WTC11 (cell line): Measurements from ENCODE around the gene CACNA1D. TPM values are rescaled to one million over a fixed set of nuclear protein-coding genes. Genes with fewer than 3 reads are reported as not detected.

Experiments used
- ATAC-seq: fragments of 200-7000 bp; cut with Tn5 transposase; 2 replicates; pipeline ENCODE4 v1.10.0; 2021; ENCODE audit warnings: mild to moderate bottlenecking, moderate library complexity
- CTCF ChIA-PET: fragments of 300-600 bp; sonication (Branson Sonifier 250); formaldehyde crosslinking; loops from one replicate; lab custom pipeline; 2021; ENCODE audit warnings: antibody characterized with exemption; lab: Charles Lee
- POLR2A ChIA-PET: fragments of 350-600 bp; sonication (Branson Sonifier 250); formaldehyde crosslinking; loops from one replicate; lab custom pipeline; 2021; ENCODE audit warnings: antibody characterized with exemption; lab: Charles Lee
- DNase-seq: peaks from one replicate; pipeline ENCODE4 v3.0.0; 2021; ENCODE audit warnings: low spot score
- H3K27ac Mint-ChIP-seq: 2 replicates; pipeline ENCODE4 v1.8.0; 2021; ENCODE audit warnings: mixed read lengths
- H3K27me3 Mint-ChIP-seq: 2 replicates; pipeline ENCODE4 v1.8.0; 2021; ENCODE audit warnings: low read depth, mild to moderate bottlenecking, moderate library complexity, mixed read lengths
- H3K36me3 Mint-ChIP-seq: 2 replicates; pipeline ENCODE4 v1.8.0; 2021; ENCODE audit warnings: mixed read lengths
- H3K4me1 Mint-ChIP-seq: 2 replicates; pipeline ENCODE4 v1.8.0; 2022; ENCODE audit warnings: mixed read lengths
- H3K4me3 Mint-ChIP-seq: 2 replicates; pipeline ENCODE4 v1.8.0; 2021; ENCODE audit warnings: mild to moderate bottlenecking, moderate library complexity, mixed read lengths
- H3K9me3 Mint-ChIP-seq: 2 replicates; pipeline ENCODE4 v1.8.0; 2021; ENCODE audit warnings: mixed read lengths
- ELF4 ChIP-seq: sonication (generic); formaldehyde crosslinking; IDR thresholded peaks from 2 replicates; pipeline ENCODE4 v1.8.1; 2022; ENCODE audit warnings: low read depth, mild to moderate bottlenecking, moderate library complexity, missing genetic modification reagents
- ETV6 ChIP-seq: sonication (generic); formaldehyde crosslinking; IDR thresholded peaks from 2 replicates; pipeline ENCODE4 v1.8.1; 2022; ENCODE audit warnings: mild to moderate bottlenecking, missing genetic modification reagents
- FOXP1 ChIP-seq: sonication (generic); formaldehyde crosslinking; IDR thresholded peaks from 2 replicates; pipeline ENCODE4 v1.8.0; 2022; ENCODE audit warnings: missing genetic modification reagents, mild to moderate bottlenecking, moderate library complexity, borderline replicate concordance
- GRHL2 ChIP-seq: fragments of 250-450 bp; sonication (Bioruptor Pico); IDR thresholded peaks from 2 replicates; pipeline ENCODE4 v1.8.0; 2022; ENCODE audit warnings: mild to moderate bottlenecking, moderate library complexity; ENCODE audit not compliant: insufficient replicate concordance, severe bottlenecking
- RORB ChIP-seq: fragments of 250-450 bp; sonication (Bioruptor Pico); IDR thresholded peaks from 2 replicates; pipeline ENCODE4 v1.9.0; 2021; ENCODE audit warnings: mild to moderate bottlenecking
- TEAD4 ChIP-seq: sonication (generic); formaldehyde crosslinking; IDR thresholded peaks from 2 replicates; pipeline ENCODE4 v1.8.0; 2022; ENCODE audit warnings: mild to moderate bottlenecking, missing genetic modification reagents
- ZBTB21 ChIP-seq: sonication (generic); formaldehyde crosslinking; IDR thresholded peaks from 2 replicates; pipeline ENCODE4 v1.8.1; 2023; ENCODE audit warnings: mild to moderate bottlenecking, missing genetic modification reagents, borderline replicate concordance
- ZNF219 ChIP-seq: sonication (generic); formaldehyde crosslinking; IDR thresholded peaks from 2 replicates; pipeline ENCODE4 v1.8.0; 2023; ENCODE audit warnings: missing genetic modification reagents, mild to moderate bottlenecking, borderline replicate concordance
- ZNF263 ChIP-seq: sonication (generic); formaldehyde crosslinking; IDR thresholded peaks from 2 replicates; pipeline ENCODE4 v1.8.1; 2022; ENCODE audit warnings: low read depth, mild to moderate bottlenecking, moderate library complexity, missing genetic modification reagents
- ZNF317 ChIP-seq: sonication (generic); formaldehyde crosslinking; IDR thresholded peaks from 2 replicates; pipeline ENCODE4 v1.8.1; 2023; ENCODE audit warnings: low read depth, mild to moderate bottlenecking, moderate library complexity, missing genetic modification reagents, borderline replicate concordance
- ZNF671 ChIP-seq: fragments of 250-450 bp; sonication (Bioruptor Pico); IDR thresholded peaks from 2 replicates; pipeline ENCODE4 v1.8.0; 2021; ENCODE audit warnings: mild to moderate bottlenecking
- total RNA-seq: library from RNA; stranded (reverse); gene quantifications from 3 replicates; pipeline ENCODE4 v1.2.3, GENCODE V29; 2021
- TF ChIP-seq, protein P1 (sequence below): sonication (generic); formaldehyde crosslinking; IDR thresholded peaks from 2 replicates; pipeline ENCODE4 v1.8.1; 2022; ENCODE audit warnings: mild to moderate bottlenecking, moderate library complexity, missing genetic modification reagents
- TF ChIP-seq, protein P2 (sequence below): sonication (generic); formaldehyde crosslinking; conservative IDR thresholded peaks from 2 replicates; pipeline ENCODE4 v1.8.1; 2022; ENCODE audit warnings: mild to moderate bottlenecking, missing genetic modification reagents
- TF ChIP-seq, protein P3 (sequence below): fragments of 250-450 bp; sonication (Bioruptor Pico); IDR thresholded peaks from 2 replicates; pipeline ENCODE4 v2.1.2; 2022; ENCODE audit warnings: mild to moderate bottlenecking, moderate library complexity
- TF ChIP-seq, protein P4 (sequence below): sonication (generic); formaldehyde crosslinking; IDR thresholded peaks from 2 replicates; pipeline ENCODE4 v1.8.0; 2022; ENCODE audit warnings: mild to moderate bottlenecking, missing genetic modification reagents
- TF ChIP-seq, protein P5 (sequence below): fragments of 250-450 bp; sonication (Bioruptor Pico); IDR thresholded peaks from 2 replicates; pipeline ENCODE4 v1.9.0; 2021; ENCODE audit warnings: moderate library complexity, mild to moderate bottlenecking, inconsistent platforms, borderline replicate concordance
- TF ChIP-seq, protein P6 (sequence below): sonication (generic); formaldehyde crosslinking; IDR thresholded peaks from 2 replicates; pipeline ENCODE4 v1.8.1; 2022; ENCODE audit warnings: low read depth, mild to moderate bottlenecking, moderate library complexity, missing genetic modification reagents, borderline replicate concordance
- TF ChIP-seq, protein P7 (sequence below): sonication (generic); formaldehyde crosslinking; IDR thresholded peaks from 2 replicates; pipeline ENCODE4 v1.8.1; 2023; ENCODE audit warnings: mild to moderate bottlenecking, moderate library complexity, missing genetic modification reagents
- TF ChIP-seq, protein P8 (sequence below): sonication (generic); formaldehyde crosslinking; IDR thresholded peaks from 2 replicates; pipeline ENCODE4 v1.8.0; 2022; ENCODE audit warnings: missing genetic modification reagents
- TF ChIP-seq, protein P9 (sequence below): sonication (generic); formaldehyde crosslinking; IDR thresholded peaks from 2 replicates; pipeline ENCODE4 v1.8.0; 2022; ENCODE audit warnings: mild to moderate bottlenecking, missing genetic modification reagents

The CACNA1D gene
- total RNA-seq, 1 experiment from 2014 or later: 2.3 TPM

DNA sequence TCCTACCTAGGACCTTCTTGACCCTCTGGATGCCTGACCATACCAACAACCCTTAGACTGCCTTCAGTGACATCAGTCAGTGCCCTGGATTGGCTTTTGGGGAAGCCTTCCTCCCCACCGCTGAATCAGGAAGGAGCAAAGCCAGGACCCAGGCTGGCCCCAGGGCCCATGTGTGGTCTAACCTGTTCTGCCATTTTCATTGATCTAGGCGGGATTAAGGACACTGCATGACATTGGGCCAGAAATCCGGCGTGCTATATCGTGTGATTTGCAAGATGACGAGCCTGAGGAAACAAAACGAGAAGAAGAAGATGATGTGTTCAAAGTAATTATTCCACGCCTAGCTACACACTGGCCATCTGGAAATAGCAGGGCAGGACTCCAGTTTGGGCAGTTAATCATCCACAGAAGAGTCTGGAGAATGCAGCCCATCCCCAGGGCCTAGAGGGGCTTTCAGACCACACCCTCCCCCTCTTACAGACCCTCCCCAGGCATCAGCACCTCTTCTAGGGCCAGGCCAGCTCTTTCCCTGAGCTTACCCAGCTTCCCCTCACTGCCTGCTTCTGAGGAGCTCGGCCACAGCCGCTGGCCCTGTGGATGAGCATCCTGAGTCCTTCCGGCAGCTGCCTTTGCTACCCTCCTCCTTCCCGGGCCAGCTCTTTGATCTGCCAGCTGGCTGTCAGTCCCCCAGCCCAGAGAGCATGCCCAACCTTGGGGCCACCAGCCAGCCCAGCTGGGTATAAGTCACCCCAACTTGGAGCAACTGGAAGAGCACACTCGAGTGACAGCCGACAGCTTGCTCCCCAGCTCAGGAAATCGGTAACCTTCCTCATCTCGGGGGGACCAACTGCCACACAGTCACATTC, 305.9 kb downstream of the CACNA1D start:
- ATAC-seq: no peak
- Mint-ChIP-seq H3K36me3 (no peaks in the 10 kb centered on the region), H3K4me3 (no peak overlapping the region), H3K9me3 (no peaks in the 10 kb centered on the region), H3K4me1 (peaks cover 15% of the 10 kb centered on the region), H3K27ac (no peak overlapping the region), H3K27me3 (no peaks in the 10 kb centered on the region)
- no peak for TF ChIP-seq TEAD4
- TF ChIP-seq, protein P1, sequence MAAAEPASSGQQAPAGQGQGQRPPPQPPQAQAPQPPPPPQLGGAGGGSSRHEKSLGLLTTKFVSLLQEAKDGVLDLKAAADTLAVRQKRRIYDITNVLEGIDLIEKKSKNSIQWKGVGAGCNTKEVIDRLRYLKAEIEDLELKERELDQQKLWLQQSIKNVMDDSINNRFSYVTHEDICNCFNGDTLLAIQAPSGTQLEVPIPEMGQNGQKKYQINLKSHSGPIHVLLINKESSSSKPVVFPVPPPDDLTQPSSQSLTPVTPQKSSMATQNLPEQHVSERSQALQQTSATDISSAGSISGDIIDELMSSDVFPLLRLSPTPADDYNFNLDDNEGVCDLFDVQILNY: no peak
- TF ChIP-seq, protein P2, sequence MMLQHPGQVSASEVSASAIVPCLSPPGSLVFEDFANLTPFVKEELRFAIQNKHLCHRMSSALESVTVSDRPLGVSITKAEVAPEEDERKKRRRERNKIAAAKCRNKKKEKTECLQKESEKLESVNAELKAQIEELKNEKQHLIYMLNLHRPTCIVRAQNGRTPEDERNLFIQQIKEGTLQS: no peak
- TF ChIP-seq ZNF219: no peak
- no peak for TF ChIP-seq ZBTB21 (CRISPR knock-in tag)
- TF ChIP-seq ZNF671: no peak
- CTCF ChIA-PET: no interaction called here
- no peak for DNase-seq
- POLR2A ChIA-PET: interaction anchor here (0.5 kb wide), 1 partner anchor 37 kb away, joined by 4 read pairs; no protein-coding TSS in a partner anchor

DNA sequence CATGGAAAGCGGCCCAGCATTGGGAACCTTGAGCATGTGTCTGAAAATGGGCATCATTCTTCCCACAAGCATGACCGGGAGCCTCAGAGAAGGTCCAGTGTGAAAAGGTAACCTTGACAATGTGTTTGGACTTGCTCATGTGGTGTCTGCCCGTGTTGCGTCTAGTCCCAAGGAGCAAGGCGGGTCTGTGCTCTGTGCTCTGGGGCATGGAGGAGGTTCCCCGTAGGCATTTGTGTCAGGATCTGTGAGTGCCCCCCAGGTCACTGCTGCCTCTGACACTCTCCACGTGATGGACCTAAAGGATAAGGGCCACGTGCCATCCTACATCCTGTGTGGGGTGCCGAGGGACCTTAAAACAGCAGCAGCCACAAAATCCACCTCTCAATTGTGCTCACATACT, 306.9 kb downstream of the CACNA1D start:
- ATAC-seq: no peak
- Mint-ChIP-seq H3K27ac (no peak overlapping the region), H3K27me3 (no peaks in the 10 kb centered on the region), H3K9me3 (no peaks in the 10 kb centered on the region), H3K4me1 (peaks cover 15% of the 10 kb centered on the region), H3K36me3 (no peaks in the 10 kb centered on the region), H3K4me3 (no peak overlapping the region)
- ChIA-PET POLR2A (no interaction called here), CTCF (no interaction called here)
- DNase-seq: no peak
- TF ChIP-seq GRHL2: no peak
- TF ChIP-seq, protein P3, sequence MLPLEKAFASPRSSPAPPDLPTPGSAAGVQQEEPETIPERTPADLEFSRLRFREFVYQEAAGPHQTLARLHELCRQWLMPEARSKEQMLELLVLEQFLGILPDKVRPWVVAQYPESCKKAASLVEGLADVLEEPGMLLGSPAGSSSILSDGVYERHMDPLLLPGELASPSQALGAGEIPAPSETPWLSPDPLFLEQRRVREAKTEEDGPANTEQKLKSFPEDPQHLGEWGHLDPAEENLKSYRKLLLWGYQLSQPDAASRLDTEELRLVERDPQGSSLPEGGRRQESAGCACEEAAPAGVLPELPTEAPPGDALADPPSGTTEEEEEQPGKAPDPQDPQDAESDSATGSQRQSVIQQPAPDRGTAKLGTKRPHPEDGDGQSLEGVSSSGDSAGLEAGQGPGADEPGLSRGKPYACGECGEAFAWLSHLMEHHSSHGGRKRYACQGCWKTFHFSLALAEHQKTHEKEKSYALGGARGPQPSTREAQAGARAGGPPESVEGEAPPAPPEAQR (CRISPR knock-in tag): no peak
- TF ChIP-seq, protein P2: no peak
- TF ChIP-seq RORB: no peak
- TF ChIP-seq ELF4 (CRISPR knock-in tag): no peak
- TF ChIP-seq, protein P4, sequence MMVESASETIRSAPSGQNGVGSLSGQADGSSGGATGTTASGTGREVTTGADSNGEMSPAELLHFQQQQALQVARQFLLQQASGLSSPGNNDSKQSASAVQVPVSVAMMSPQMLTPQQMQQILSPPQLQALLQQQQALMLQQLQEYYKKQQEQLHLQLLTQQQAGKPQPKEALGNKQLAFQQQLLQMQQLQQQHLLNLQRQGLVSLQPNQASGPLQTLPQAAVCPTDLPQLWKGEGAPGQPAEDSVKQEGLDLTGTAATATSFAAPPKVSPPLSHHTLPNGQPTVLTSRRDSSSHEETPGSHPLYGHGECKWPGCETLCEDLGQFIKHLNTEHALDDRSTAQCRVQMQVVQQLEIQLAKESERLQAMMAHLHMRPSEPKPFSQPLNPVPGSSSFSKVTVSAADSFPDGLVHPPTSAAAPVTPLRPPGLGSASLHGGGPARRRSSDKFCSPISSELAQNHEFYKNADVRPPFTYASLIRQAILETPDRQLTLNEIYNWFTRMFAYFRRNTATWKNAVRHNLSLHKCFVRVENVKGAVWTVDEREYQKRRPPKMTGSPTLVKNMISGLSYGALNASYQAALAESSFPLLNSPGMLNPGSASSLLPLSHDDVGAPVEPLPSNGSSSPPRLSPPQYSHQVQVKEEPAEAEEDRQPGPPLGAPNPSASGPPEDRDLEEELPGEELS (CRISPR knock-in tag): no peak
- TF ChIP-seq, protein P5, sequence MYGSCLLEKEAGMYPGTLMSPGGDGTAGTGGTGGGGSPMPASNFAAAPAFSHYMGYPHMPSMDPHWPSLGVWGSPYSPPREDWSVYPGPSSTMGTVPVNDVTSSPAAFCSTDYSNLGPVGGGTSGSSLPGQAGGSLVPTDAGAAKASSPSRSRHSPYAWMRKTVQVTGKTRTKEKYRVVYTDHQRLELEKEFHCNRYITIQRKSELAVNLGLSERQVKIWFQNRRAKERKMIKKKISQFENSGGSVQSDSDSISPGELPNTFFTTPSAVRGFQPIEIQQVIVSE (CRISPR knock-in tag): no peak
- TF ChIP-seq, protein P6, sequence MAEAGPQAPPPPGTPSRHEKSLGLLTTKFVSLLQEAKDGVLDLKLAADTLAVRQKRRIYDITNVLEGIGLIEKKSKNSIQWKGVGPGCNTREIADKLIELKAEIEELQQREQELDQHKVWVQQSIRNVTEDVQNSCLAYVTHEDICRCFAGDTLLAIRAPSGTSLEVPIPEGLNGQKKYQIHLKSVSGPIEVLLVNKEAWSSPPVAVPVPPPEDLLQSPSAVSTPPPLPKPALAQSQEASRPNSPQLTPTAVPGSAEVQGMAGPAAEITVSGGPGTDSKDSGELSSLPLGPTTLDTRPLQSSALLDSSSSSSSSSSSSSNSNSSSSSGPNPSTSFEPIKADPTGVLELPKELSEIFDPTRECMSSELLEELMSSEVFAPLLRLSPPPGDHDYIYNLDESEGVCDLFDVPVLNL (CRISPR knock-in tag): no peak
- TF ChIP-seq FOXP1: no peak
- TF ChIP-seq ZNF263 (CRISPR knock-in tag): no peak
- TF ChIP-seq ETV6: no peak
- TF ChIP-seq ZNF671: no peak
- TF ChIP-seq, protein P7, sequence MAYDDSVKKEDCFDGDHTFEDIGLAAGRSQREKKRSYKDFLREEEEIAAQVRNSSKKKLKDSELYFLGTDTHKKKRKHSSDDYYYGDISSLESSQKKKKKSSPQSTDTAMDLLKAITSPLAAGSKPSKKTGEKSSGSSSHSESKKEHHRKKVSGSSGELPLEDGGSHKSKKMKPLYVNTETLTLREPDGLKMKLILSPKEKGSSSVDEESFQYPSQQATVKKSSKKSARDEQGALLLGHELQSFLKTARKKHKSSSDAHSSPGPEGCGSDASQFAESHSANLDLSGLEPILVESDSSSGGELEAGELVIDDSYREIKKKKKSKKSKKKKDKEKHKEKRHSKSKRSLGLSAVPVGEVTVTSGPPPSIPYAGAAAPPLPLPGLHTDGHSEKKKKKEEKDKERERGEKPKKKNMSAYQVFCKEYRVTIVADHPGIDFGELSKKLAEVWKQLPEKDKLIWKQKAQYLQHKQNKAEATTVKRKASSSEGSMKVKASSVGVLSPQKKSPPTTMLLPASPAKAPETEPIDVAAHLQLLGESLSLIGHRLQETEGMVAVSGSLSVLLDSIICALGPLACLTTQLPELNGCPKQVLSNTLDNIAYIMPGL (CRISPR knock-in tag): no peak
- TF ChIP-seq, protein P8, sequence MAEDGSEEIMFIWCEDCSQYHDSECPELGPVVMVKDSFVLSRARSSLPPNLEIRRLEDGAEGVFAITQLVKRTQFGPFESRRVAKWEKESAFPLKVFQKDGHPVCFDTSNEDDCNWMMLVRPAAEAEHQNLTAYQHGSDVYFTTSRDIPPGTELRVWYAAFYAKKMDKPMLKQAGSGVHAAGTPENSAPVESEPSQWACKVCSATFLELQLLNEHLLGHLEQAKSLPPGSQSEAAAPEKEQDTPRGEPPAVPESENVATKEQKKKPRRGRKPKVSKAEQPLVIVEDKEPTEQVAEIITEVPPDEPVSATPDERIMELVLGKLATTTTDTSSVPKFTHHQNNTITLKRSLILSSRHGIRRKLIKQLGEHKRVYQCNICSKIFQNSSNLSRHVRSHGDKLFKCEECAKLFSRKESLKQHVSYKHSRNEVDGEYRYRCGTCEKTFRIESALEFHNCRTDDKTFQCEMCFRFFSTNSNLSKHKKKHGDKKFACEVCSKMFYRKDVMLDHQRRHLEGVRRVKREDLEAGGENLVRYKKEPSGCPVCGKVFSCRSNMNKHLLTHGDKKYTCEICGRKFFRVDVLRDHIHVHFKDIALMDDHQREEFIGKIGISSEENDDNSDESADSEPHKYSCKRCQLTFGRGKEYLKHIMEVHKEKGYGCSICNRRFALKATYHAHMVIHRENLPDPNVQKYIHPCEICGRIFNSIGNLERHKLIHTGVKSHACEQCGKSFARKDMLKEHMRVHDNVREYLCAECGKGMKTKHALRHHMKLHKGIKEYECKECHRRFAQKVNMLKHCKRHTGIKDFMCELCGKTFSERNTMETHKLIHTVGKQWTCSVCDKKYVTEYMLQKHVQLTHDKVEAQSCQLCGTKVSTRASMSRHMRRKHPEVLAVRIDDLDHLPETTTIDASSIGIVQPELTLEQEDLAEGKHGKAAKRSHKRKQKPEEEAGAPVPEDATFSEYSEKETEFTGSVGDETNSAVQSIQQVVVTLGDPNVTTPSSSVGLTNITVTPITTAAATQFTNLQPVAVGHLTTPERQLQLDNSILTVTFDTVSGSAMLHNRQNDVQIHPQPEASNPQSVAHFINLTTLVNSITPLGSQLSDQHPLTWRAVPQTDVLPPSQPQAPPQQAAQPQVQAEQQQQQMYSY (CRISPR knock-in tag): no peak
- no peak for TF ChIP-seq ZNF317
- TF ChIP-seq, protein P9, sequence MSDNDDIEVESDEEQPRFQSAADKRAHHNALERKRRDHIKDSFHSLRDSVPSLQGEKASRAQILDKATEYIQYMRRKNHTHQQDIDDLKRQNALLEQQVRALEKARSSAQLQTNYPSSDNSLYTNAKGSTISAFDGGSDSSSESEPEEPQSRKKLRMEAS: no peak
